ENCODE results near the gene FOXE3. TPM values are rescaled to one million over a fixed set of nuclear protein-coding genes. Genes with fewer than 3 reads are reported as not detected.

The FOXE3 gene
- total RNA-seq, 1 experiment from 2014 or later: 0.46 TPM

- Histone ChIP-seq H3K27ac (ENCODE audit: low read length) (no peak overlapping the region), H3K4me1 (ENCODE audit: control insufficient read depth, insufficient read depth, low read length) (0 out of 2 replicates have a peak, but pooled peaks cover 3% of the 10 kb centered on the region), H3K27me3 (ENCODE audit: control insufficient read depth, insufficient read depth, low read length) (no peaks in the 10 kb centered on the region), H3K9me3 (ENCODE audit: control insufficient read depth, insufficient read depth, low read depth, low read length) (no peaks in the 10 kb centered on the region), H3K36me3 (ENCODE audit: control insufficient read depth, insufficient read depth, low read length) (no peaks in the 10 kb centered on the region), H3K4me3 (ENCODE audit: low read depth in 2 of 2, low read length in 2 of 2) (no peak overlapping the region)
- ATAC-seq: no peak
- intact Hi-C loops (cut with micrococcal nuclease; ENCODE audit: unreplicated experiment) (no loop called here), in situ Hi-C loops (cut with HindIII; ENCODE audit: low pct_unique_long_range_greater_than_20kb, low sequenced_read_pairs) (no loop called here)
- ChIA-PET POLR2A (no interaction called here), CTCF (interaction anchor here (0.7 kb wide), 1 partner anchor 14 kb away, joined by 3 read pairs; the partner anchor contains the start of gene FOXD2)
- no TSS peak for BruUV-seq (replicated peaks)
- TF ChIP-seq TCF7L2 (IDR thresholded peaks at IDR 0.05; ENCODE audit: low read depth, low read length) (no peak), POLR2AphosphoS5 (IDR thresholded peaks at IDR 0.05; ENCODE audit: low read depth, low read length) (no peak), SIN3A (IDR thresholded peaks at IDR 0.05; ENCODE audit: borderline replicate concordance, insufficient read depth, low read depth, low read length) (no peak), CTCF (IDR thresholded peaks at IDR 0.05) (no peak)
- TF ChIP-seq, protein P1, sequence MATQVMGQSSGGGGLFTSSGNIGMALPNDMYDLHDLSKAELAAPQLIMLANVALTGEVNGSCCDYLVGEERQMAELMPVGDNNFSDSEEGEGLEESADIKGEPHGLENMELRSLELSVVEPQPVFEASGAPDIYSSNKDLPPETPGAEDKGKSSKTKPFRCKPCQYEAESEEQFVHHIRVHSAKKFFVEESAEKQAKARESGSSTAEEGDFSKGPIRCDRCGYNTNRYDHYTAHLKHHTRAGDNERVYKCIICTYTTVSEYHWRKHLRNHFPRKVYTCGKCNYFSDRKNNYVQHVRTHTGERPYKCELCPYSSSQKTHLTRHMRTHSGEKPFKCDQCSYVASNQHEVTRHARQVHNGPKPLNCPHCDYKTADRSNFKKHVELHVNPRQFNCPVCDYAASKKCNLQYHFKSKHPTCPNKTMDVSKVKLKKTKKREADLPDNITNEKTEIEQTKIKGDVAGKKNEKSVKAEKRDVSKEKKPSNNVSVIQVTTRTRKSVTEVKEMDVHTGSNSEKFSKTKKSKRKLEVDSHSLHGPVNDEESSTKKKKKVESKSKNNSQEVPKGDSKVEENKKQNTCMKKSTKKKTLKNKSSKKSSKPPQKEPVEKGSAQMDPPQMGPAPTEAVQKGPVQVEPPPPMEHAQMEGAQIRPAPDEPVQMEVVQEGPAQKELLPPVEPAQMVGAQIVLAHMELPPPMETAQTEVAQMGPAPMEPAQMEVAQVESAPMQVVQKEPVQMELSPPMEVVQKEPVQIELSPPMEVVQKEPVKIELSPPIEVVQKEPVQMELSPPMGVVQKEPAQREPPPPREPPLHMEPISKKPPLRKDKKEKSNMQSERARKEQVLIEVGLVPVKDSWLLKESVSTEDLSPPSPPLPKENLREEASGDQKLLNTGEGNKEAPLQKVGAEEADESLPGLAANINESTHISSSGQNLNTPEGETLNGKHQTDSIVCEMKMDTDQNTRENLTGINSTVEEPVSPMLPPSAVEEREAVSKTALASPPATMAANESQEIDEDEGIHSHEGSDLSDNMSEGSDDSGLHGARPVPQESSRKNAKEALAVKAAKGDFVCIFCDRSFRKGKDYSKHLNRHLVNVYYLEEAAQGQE (IDR thresholded peaks at IDR 0.05; ENCODE audit: insufficient read depth in 1 of 2, low read depth in 2 of 2, low read length in 1 of 2): no peak
- DNase-seq (ENCODE audit: low read depth, low spot score): no peak
These were observed 7.8 kb downstream of the FOXE3 start for GRCh38 chr1:47423872-47424271.

GRCh38 chr1:47424336-47424982, 8.4 kb downstream of the FOXE3 start:
- Histone ChIP-seq H3K27ac (ENCODE audit: low read length) (no peak overlapping the region), H3K36me3 (ENCODE audit: control insufficient read depth, insufficient read depth, low read length) (no peaks in the 10 kb centered on the region), H3K27me3 (ENCODE audit: control insufficient read depth, insufficient read depth, low read length) (no peaks in the 10 kb centered on the region), H3K9me3 (ENCODE audit: control insufficient read depth, insufficient read depth, low read depth, low read length) (no peaks in the 10 kb centered on the region), H3K4me1 (ENCODE audit: control insufficient read depth, insufficient read depth, low read length) (0 out of 2 replicates have a peak, but pooled peaks cover 3% of the 10 kb centered on the region), H3K4me3 (ENCODE audit: low read depth in 2 of 2, low read length in 2 of 2) (no peak overlapping the region)
- ChIA-PET CTCF (no interaction called here), POLR2A (no interaction called here)
- no TSS peak for BruUV-seq (replicated peaks)
- TF ChIP-seq, protein P1 (IDR thresholded peaks at IDR 0.05; ENCODE audit: insufficient read depth in 1 of 2, low read depth in 2 of 2, low read length in 1 of 2): no peak
- TF ChIP-seq CTCF (IDR thresholded peaks at IDR 0.05): peak; percentile 89
- ATAC-seq (peak; percentile 80), DNase-seq (ENCODE audit: low read depth, low spot score) (no peak)
- intact Hi-C loops (cut with micrococcal nuclease; ENCODE audit: unreplicated experiment) (no loop called here), in situ Hi-C loops (cut with HindIII; ENCODE audit: low pct_unique_long_range_greater_than_20kb, low sequenced_read_pairs) (no loop called here)
